Keratinocyte (primary cell): ENCODE measurements around the gene ATF7IP.

ENCODE experiments used
- CTCF ChIP-seq, 3 experiments: IDR thresholded peaks in 1 of 3; conservative IDR thresholded peaks in 1 of 3; optimal IDR thresholded peaks in 1 of 3; 2 replicates in 2 of 3; 3 replicates in 1 of 3; pipeline versions ENCODE3 to v1.5.1; 2011; ENCODE audit warnings: low read length in 3 of 3, mild to moderate bottlenecking in 3 of 3, moderate library complexity in 2 of 3, control low read depth in 1 of 3, inconsistent platforms in 1 of 3; ENCODE audit not compliant: insufficient read depth in 2 of 3; ENCODE audit errors: extremely low read depth in 1 of 3
- EZH2 ChIP-seq: IDR thresholded peaks from one replicate; pipeline ENCODE4 v1.6.1; 2012; ENCODE audit warnings: inconsistent platforms, mild to moderate bottlenecking, low read length, moderate library complexity

GRCh38 chr12:14514946-14515345 lies 149.5 kb downstream of the ATF7IP start:
- no peak for TF ChIP-seq EZH2
- no peak for TF ChIP-seq CTCF (optimal IDR thresholded peaks at IDR 0.05 in 1 of 3, IDR thresholded peaks at IDR 0.05 in 1 of 3, conservative IDR thresholded peaks at IDR 0.05 in 1 of 3; ENCODE audit: extremely low read depth in 1 of 3, insufficient read depth in 2 of 3, low read length in 3 of 3)
